22Rv1 (cell line): ENCODE measurements around the gene OR8D1.

Source experiments
- H3K27ac ChIP-seq: fragments of 450-650 bp; 2 replicates; pipeline ENCODE4 v1.5.1; 2017
- CTCF ChIP-seq: fragments of 450-650 bp; IDR thresholded peaks from 2 replicates; pipeline ENCODE4 v1.5.1; 2017; ENCODE audit warnings: mild to moderate bottlenecking
- ZFX ChIP-seq: fragments of 450-650 bp; IDR thresholded peaks from 2 replicates; pipeline ENCODE4 v1.6.1; 2017; ENCODE audit warnings: antibody characterized with exemption, borderline replicate concordance

OR8D1 gene

DNA sequence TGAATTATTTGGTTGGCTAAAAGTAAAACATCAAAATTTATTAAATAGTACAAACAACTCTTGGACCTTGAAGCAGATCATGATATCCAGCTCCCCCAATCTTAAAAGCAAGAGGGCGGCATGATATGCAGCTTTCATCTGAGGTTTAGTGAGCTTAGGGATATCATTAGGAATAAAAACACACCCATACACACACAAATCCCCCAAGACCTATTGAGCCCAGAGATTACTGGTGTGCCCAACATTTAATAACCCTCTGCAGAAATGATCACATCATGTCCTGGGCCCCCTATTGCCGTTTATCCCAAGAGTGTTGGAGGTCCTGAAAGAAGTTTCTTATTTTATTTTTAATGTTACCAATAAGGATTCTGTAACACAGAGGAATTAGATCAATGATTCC lies at the start of gene OR8D1:
OR8D1 (minus strand) TSS at position 101 of the 400 bp plus-strand sequence. CDS start 3,183 bp downstream, outside the sequence.
- no peak for TF ChIP-seq CTCF
- TF ChIP-seq ZFX, result no peak
- no peak within 1 kb of the TSS for H3K27ac ChIP-seq

GRCh38 chr11:124359566-124359965 lies 45.8 kb upstream of the OR8D1 start:
- TF ChIP-seq ZFX (no peak), CTCF (no peak)
- no peak overlapping the region for H3K27ac ChIP-seq

DNA sequence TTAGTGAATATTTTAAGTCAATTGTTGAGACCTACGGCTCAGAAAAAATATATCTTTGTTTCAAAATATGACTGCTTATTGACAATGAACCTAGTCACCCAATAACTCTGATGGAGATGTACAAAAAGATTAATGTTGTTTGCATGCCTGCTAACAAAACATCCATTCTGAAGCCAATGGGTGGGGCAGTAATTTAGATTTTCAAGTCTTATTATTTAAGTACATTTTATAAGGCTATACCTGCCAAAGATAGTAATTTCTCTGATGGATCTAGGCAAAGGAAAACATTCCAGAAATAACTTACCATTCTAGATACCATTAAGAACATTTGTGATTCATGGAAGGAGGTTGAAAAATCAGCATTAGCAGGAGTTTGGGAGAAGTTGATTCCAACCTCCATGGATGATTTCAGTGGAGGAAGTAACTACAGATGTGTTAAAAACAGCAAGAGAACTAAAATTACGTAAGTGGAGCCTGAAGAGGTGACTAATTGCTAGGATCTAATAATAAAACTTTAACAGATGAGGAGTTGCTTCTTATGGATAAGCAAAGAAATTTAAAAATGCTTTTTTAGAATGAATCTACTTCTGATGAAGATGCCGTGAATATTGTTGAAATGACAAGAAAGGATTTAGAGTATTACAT lies 32.7 kb upstream of the OR8D1 start:
- TF ChIP-seq CTCF (no peak), ZFX (no peak)
- no peak overlapping the region for H3K27ac ChIP-seq

- H3K27ac ChIP-seq, result no peak overlapping the region
- TF ChIP-seq CTCF, result no peak
- no peak for TF ChIP-seq ZFX
These were observed 30.6 kb upstream of the OR8D1 start for GRCh38 chr11:124344346-124344745.

DNA sequence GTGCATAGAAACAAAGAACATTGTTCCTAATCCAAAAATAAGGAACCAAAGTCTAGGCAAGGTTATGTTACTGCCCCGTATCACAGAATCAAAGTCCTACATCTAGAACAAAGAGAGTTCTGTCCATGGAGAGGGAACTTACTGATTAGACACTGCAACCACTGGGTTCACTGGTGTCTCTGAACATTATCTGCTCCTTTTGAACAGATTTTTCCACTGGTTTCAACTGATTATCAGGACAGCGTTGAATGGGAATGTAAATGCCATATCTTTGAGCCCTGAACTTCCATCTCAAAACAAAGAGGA lies 26.3 kb upstream of the OR8D1 start:
- no peak overlapping the region for H3K27ac ChIP-seq
- TF ChIP-seq CTCF (no peak), ZFX (no peak)

- TF ChIP-seq CTCF, result no peak
- TF ChIP-seq ZFX, result no peak
- H3K27ac ChIP-seq, result no peak overlapping the region
These were observed 25.8 kb upstream of the OR8D1 start for GRCh38 chr11:124339396-124340141.

DNA sequence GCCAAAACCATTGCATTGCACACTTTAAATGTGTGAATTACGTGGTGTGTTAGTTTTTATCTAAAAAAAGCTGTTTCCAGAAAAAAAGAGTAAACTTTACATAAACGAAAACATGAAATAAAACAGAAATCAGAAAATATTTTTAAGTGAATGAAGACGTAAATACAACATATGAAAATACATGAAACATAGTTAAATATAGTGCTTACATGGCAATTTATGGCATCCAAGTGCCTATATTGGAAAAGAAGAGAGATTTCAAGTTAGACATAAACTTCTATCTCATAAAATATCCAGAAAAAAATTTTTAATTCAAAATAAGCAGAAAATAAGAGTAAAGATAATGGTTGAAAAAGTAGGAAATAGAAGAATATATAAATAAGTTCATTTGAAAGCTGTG lies 18.1 kb upstream of the OR8D1 start:
- no peak for TF ChIP-seq ZFX
- no peak for TF ChIP-seq CTCF
- no peak overlapping the region for H3K27ac ChIP-seq
